ENCODE measurements around the gene SMARCC2. TPM values are rescaled to one million over a fixed set of nuclear protein-coding genes. Genes with fewer than 3 reads are reported as not detected.
A peak's percentile ranks its signal among the peaks of the same experiment; 100 is the strongest.

The SMARCC2 gene
- total and polyA plus RNA-seq, 11 donors, result 21.4 to 83.5 (median 65.9) TPM

- Histone ChIP-seq H3K36me3 (peaks cover 0 to 23% (median 6%) of the 10 kb centered on the region in 9 donors), H3K27me3 (no peaks in the 10 kb centered on the region), H3K4me3 (no peak overlapping the region), H3K27ac (no peak overlapping the region), H3K9me3 (no peaks in the 10 kb centered on the region), H3K4me1 (no peaks in the 10 kb centered on the region)
- TF ChIP-seq CTCF (IDR thresholded peaks at IDR 0.05) (no peak), POLR2A (IDR thresholded peaks at IDR 0.05) (no peak)
- 67 to 88% (median 71%) methylated on average over 7 to 16 of the region's 16 CpGs for WGBS, 4 donors
- DNase-seq, result peak in 1 of 5 donors; percentile 47
- ATAC-seq, result no peak
- intact Hi-C loops (cut with DNase I), result no loop called here
Observed at GRCh38 chr12:56234746-56235436, 45.6 kb upstream of the SMARCC2 start.

- TF ChIP-seq POLR2A (IDR thresholded peaks at IDR 0.05) (no peak), CTCF (IDR thresholded peaks at IDR 0.05) (no peak)
- Histone ChIP-seq H3K27ac (no peak overlapping the region), H3K27me3 (no peaks in the 10 kb centered on the region), H3K4me3 (no peak overlapping the region), H3K4me1 (no peaks in the 10 kb centered on the region), H3K36me3 (peaks cover 0 to 26% (median 11%) of the 10 kb centered on the region in 9 donors), H3K9me3 (no peaks in the 10 kb centered on the region)
- ATAC-seq (no peak), DNase-seq (peak in 1 of 5 donors; percentile 48)
- 90 to 93% (median 91%) methylated on average over 4 to 11 of the region's 11 CpGs for WGBS, 4 donors
- intact Hi-C loops (cut with DNase I), result no loop called here
Observed at GRCh38 chr12:56231184-56231582, 41.9 kb upstream of the SMARCC2 start.

GRCh38 chr12:56230432-56231183 is 41.3 kb upstream of the SMARCC2 start:
- intact Hi-C loops (cut with DNase I), result no loop called here

More at GRCh38 chr12:56230432-56231183, 41.3 kb upstream of the SMARCC2 start:
- H3K27me3 ChIP-seq, result no peaks in the 10 kb centered on the region
- H3K4me3 ChIP-seq, result no peak overlapping the region
- 64 to 81% (median 79%) methylated on average over 6 to 8 of the region's 8 CpGs for WGBS, 4 donors
- peaks cover 0 to 27% (median 12%) of the 10 kb centered on the region in 9 donors for H3K36me3 ChIP-seq
- peak in 1 of 5 donors; percentile 45 for DNase-seq
- H3K9me3 ChIP-seq, result no peaks in the 10 kb centered on the region
- H3K4me1 ChIP-seq, result no peaks in the 10 kb centered on the region
- TF ChIP-seq CTCF (IDR thresholded peaks at IDR 0.05) (no peak), POLR2A (IDR thresholded peaks at IDR 0.05) (no peak)
- no peak overlapping the region for H3K27ac ChIP-seq
- peak in 2 of 4 donors; percentile 10 to 37 for ATAC-seq

All from heart left ventricle (tissue), 16 donors.